ENCODE measurements around the gene PRKCA. TPM values are rescaled to one million over a fixed set of nuclear protein-coding genes. Genes with fewer than 3 reads are reported as not detected.

PRKCA gene
- total and polyA plus RNA-seq, 10 of the 15 experiments (the other 5 are each of a cell fraction or from before 2014, with no cell fraction given): 0.11 to 14.6 (median 0.72) TPM

- TF ChIP-seq CEBPZ (IDR thresholded peaks at IDR 0.05; ENCODE audit: low read depth, low read length) (no peak), CHD4 (IDR thresholded peaks at IDR 0.05) (no peak), SREBF2 (IDR thresholded peaks at IDR 0.05; ENCODE audit: low read length) (no peak), DPF2 (IDR thresholded peaks at IDR 0.05) (no peak), YBX1 (IDR thresholded peaks at IDR 0.05) (no peak)
Measured at GRCh38 chr17:66355510-66355909, 53.1 kb downstream of the PRKCA start (continued).

GRCh38 chr17:66357037-66357436, 54.6 kb downstream of the PRKCA start:
- ChIA-PET POLR2A (interaction anchor here (0.6 kb wide), 1 partner anchor 13 kb away, joined by 4 read pairs; no protein-coding TSS in a partner anchor), SMC1A (ENCODE audit: uncharacterized antibody, unreplicated experiment) (interaction anchor here (0.9 kb wide), 1 partner anchor 19 kb away, joined by 3 read pairs; no protein-coding TSS in a partner anchor), RAD21 (ENCODE audit: unreplicated experiment) (no interaction called here), CTCF (interaction anchor here (1.1 kb wide), 1 partner anchor 210 kb away, joined by 3 read pairs; no protein-coding TSS in a partner anchor)
- in situ Hi-C loops (cut with MboI) (no loop called here), intact Hi-C loops (cut with micrococcal nuclease; ENCODE audit: unreplicated experiment) (no loop called here)
- H3K4me3 ChIP-seq: no peak overlapping the region
- WGBS (ENCODE audit: insufficient coverage, insufficient replicate concordance, low lambda C conversion rate, missing lambda C conversion rate): 61% methylated on average over 2 of the region's 2 CpGs
- no peak overlapping the region for H3K27ac ChIP-seq (ENCODE audit: control insufficient read depth, insufficient read depth)
- no peak for TF ChIP-seq POLR2AphosphoS2 (IDR thresholded peaks at IDR 0.05; ENCODE audit: low read depth, low read length)
- ATAC-seq (no peak), FAIRE-seq (no peak), DNase-seq (ENCODE audit: low read depth, low spot score) (no peak)
- H3K27me3 ChIP-seq (replicated peaks in 1 of 2; ENCODE audit: control insufficient read depth in 2 of 2, insufficient read depth in 2 of 2, low read length in 1 of 2): no peaks in the 10 kb centered on the region
- no peak overlapping the region for H3K4me2 ChIP-seq (ENCODE audit: control insufficient read depth, insufficient read depth)
- H3K9ac ChIP-seq (ENCODE audit: control insufficient read depth, insufficient read depth, low read length): no peak overlapping the region
- no peaks in the 10 kb centered on the region for H4K20me1 ChIP-seq (ENCODE audit: control insufficient read depth, insufficient read depth)
- H2AFZ ChIP-seq (ENCODE audit: control insufficient read depth, low read depth, low read length): no peak overlapping the region
- no peaks in the 10 kb centered on the region for H3K9me3 ChIP-seq (replicated peaks; ENCODE audit: control insufficient read depth, insufficient read depth, low read length)
- H3K36me3 ChIP-seq (ENCODE audit: control insufficient read depth in 2 of 2, insufficient read depth in 2 of 2, low read length in 1 of 2): no peaks in the 10 kb centered on the region
- no peaks in the 10 kb centered on the region for H3K79me2 ChIP-seq (ENCODE audit: control insufficient read depth, insufficient read depth, low read length)
- BruUV-seq (replicated peaks): no TSS peak
- no peaks in the 10 kb centered on the region for H3K4me1 ChIP-seq (ENCODE audit: control insufficient read depth, insufficient read depth, low read length)

Measured in GM12878 (cell line).